Stimulated activated CD4-positive, alpha-beta T cell treated with anti-CD3 and anti-CD28 coated beads, Interleukin-4, amount 100 ng/mL, for 4 hours (primary cell): ENCODE data around the gene FBXL5.
"Not testable (repeated sequence)": the region's sequence is repeated elsewhere in the genome, so short reads cannot be mapped to it uniquely, and the experiment has no call there.

ENCODE experiments used
- DNase-seq, 2 experiments: peaks; one replicate each; pipeline ENCODE4 v3.0.0-alpha.2; 2020

The FBXL5 gene

GRCh38 chr4:15649914-15650545 lies 5.1 kb downstream of the FBXL5 start:
- peak in 1 of 2 experiments; percentile 57 for DNase-seq

GRCh38 chr4:15648600-15648999 lies 6.6 kb downstream of the FBXL5 start:
- no peak for DNase-seq

- DNase-seq = no peak
Measured at GRCh38 chr4:15638418-15638817, 16.7 kb downstream of the FBXL5 start.

GRCh38 chr4:15636818-15637217 lies 18.3 kb downstream of the FBXL5 start:
- DNase-seq = no peak

GRCh38 chr4:15617407-15617806 lies 37.8 kb downstream of the FBXL5 start:
- not testable (repeated sequence) for DNase-seq

GRCh38 chr4:15614891-15615290 lies 40.3 kb downstream of the FBXL5 start:
- DNase-seq = not testable (repeated sequence)

- DNase-seq = no peak
Measured at GRCh38 chr4:15612136-15612535, 43.0 kb downstream of the FBXL5 start.

GRCh38 chr4:15610855-15611254 lies 44.3 kb downstream of the FBXL5 start:
- no peak for DNase-seq

GRCh38 chr4:15605537-15605936 lies 49.6 kb downstream of the FBXL5 start:
- DNase-seq = no peak

GRCh38 chr4:15601862-15602261 lies 53.3 kb downstream of the FBXL5 start:
- DNase-seq = no peak

- DNase-seq = no peak
Measured at GRCh38 chr4:15600176-15600575, 55.0 kb downstream of the FBXL5 start.

GRCh38 chr4:15598644-15599043 lies 56.5 kb downstream of the FBXL5 start:
- DNase-seq = no peak

- DNase-seq = no peak
Measured at GRCh38 chr4:15592799-15593198, 62.4 kb downstream of the FBXL5 start.

GRCh38 chr4:15587649-15588048 lies 67.5 kb downstream of the FBXL5 start:
- DNase-seq = no peak

GRCh38 chr4:15586066-15586465 lies 69.1 kb downstream of the FBXL5 start:
- no peak for DNase-seq

GRCh38 chr4:15585331-15585730 lies 69.8 kb downstream of the FBXL5 start:
- no peak for DNase-seq

GRCh38 chr4:15584785-15585184 lies 70.4 kb downstream of the FBXL5 start:
- no peak for DNase-seq

- no peak for DNase-seq
Measured at GRCh38 chr4:15577508-15577907, 77.6 kb downstream of the FBXL5 start.

- DNase-seq = no peak
Measured at GRCh38 chr4:15575966-15576365, 79.2 kb downstream of the FBXL5 start.

- no peak for DNase-seq
Measured at GRCh38 chr4:15569746-15570145, 85.4 kb downstream of the FBXL5 start.

GRCh38 chr4:15568821-15569220 lies 86.3 kb downstream of the FBXL5 start:
- no peak for DNase-seq

GRCh38 chr4:15563871-15564270 lies 91.3 kb downstream of the FBXL5 start:
- DNase-seq = no peak

GRCh38 chr4:15562623-15563022 lies 92.5 kb downstream of the FBXL5 start:
- DNase-seq = no peak

GRCh38 chr4:15562114-15562513 lies 93.0 kb downstream of the FBXL5 start:
- DNase-seq = no peak

GRCh38 chr4:15558561-15558960 lies 96.6 kb downstream of the FBXL5 start:
- DNase-seq = no peak
